Heart left ventricle (tissue), 13 donors: ENCODE measurements around the gene SPINK13.

Experiments
- CTCF ChIP-seq, 12 donors: fragments of 200-600 bp; sonication (generic) in 4 of 12; IDR thresholded peaks; one replicate each; pipeline versions ENCODE4 v1.5.0 to v1.8.0; 2018 to 2022; ENCODE audit warnings: antibody characterized with exemption in 12 of 12, mild to moderate bottlenecking in 5 of 12
- POLR2A ChIP-seq, 2 donors: fragments of 450-650 bp; IDR thresholded peaks; one replicate each; pipeline ENCODE4 v1.6.1; 2017; ENCODE audit warnings: antibody characterized with exemption in 2 of 2, mild to moderate bottlenecking in 2 of 2, moderate library complexity in 2 of 2
- donor health status: ischemic (EF 13 %, LVEDD 7.1; RV severe dilation, severe dysfunction).
- donor health status: DM: no; HTN: yes; CAD: no.
- donor health status: DM: no; HTN: no; CAD: no.
- donor health status: ischemic (EF 25% LVEDD 6.9; RV normal size, moderate dysfunction).
- donor health status: ischemic (EF 25% LVEDD 5.7; RV mildly dilated, moderate dysfunction).
- donor health status: ischemic (EF 35%, LVEDD 5.7; RV mildly dilated, moderate dysfunction).
- donor health status: nonischemic (EF 11% LVEDD 7.7; RV severe dilation, severe dysfunction).
- donor health status: DM: yes; HTN: yes; CAD: no.
- donor health status: PGD.
- donor health status: ischemic (EF 29% LVEDD 5.4; RV normal size, mild dysfunction).
- donor health status: nonischemic (EF 23%, LVEDD 6.1; RV moderate dilation, normal function).

- TF ChIP-seq CTCF (IDR thresholded peaks at IDR 0.05) (no peak), POLR2A (IDR thresholded peaks at IDR 0.05) (no peak)
These were observed 40.1 kb upstream of the SPINK13 start for GRCh38 chr5:148228392-148228984.
